Activated T-helper 2 cell treated with anti-CD3 and anti-CD28 coated beads, Interferon-gamma antibody, Interleukin-2, Interleukin-4, amounts not matched to agents 10 μg/mL and 5 μg/mL and 100 μg/mL, durations not matched to agents 14 hours and 24 hours and 36 hours (primary cell): ENCODE results near the gene C1orf232. TPM values are rescaled to one million over a fixed set of nuclear protein-coding genes. Genes with fewer than 3 reads are reported as not detected.

Experiments
- DNase-seq: peaks from one replicate; pipeline ENCODE4 v3.0.0; 2021; ENCODE audit warnings: low spot score
- H3K27ac Mint-ChIP-seq: one replicate; pipeline ENCODE4 v1.8.0; 2021; ENCODE audit warnings: mixed read lengths
- H3K27me3 Mint-ChIP-seq: one replicate; pipeline ENCODE4 v1.8.0; 2021; ENCODE audit warnings: low read depth, mixed read lengths
- H3K36me3 Mint-ChIP-seq: one replicate; pipeline ENCODE4 v1.8.0; 2021; ENCODE audit warnings: low read depth, mixed read lengths
- H3K4me1 Mint-ChIP-seq: one replicate; pipeline ENCODE4 v1.8.0; 2021; ENCODE audit warnings: low read depth, mixed read lengths
- H3K4me3 Mint-ChIP-seq: one replicate; pipeline ENCODE4 v1.8.0; 2021; ENCODE audit warnings: low read depth, mild to moderate bottlenecking, moderate library complexity, mixed read lengths
- H3K9me3 Mint-ChIP-seq: one replicate; pipeline ENCODE4 v1.8.0; 2021; ENCODE audit warnings: mixed read lengths
- intact Hi-C: fragments of 100-400 bp; cut with micrococcal nuclease; formaldehyde crosslinking; loops from one replicate; pipeline ENCODE4 v1.15.1; 2023
- total RNA-seq: library from RNA; stranded (reverse); gene quantifications from 2 replicates; pipeline ENCODE4 v1.2.3, GENCODE V29; 2022

Gene C1orf232
- total RNA-seq, 1 donor from 2014 or later: not detected

DNA sequence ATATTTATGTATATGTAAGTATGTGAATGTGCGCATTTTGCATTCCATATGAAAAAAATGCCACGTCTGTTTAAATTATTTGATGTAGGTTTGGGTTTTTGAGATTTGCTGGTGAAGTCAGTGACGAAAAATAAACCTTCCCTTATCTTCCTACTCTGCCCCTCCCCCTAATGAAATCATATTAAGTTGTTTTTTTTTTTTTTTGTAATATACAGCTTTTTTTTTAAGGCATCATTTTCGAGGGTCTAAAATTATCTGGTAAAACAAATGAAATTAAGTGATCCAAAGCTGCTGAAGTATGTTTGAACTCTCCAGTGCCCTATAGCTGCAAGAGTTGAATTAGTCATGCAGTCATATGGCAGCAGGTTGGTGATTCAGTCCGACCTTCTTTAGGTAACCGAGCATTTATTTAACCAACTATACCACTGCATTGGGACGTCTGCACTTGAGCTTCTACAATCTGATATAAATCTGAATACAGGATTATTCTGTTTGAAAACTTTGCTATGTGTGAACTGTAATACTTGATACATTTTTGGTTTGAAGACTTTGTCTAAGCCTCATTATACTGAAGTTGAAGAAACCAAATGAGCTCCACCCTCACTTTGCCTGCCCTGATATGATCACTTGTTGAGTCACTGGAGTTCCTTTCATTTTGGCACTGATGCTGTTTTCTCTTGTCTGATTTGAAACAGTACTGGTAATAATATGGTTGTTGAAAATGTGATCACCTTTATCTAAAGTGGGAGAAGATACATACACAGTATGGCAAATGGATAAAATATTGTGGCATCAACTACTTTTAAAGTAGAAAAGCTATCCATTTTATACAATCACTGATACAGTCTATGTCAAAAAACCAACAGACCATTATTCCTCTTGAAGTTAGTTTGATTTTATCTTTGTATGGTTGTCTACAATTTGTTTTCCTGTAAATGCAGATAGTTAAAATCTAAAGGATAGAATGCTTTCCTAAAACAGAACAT lies 45.5 kb downstream of the C1orf232 start:
- peak; percentile 37 for DNase-seq
- H3K4me1 Mint-ChIP-seq: peaks cover 64% of the 10 kb centered on the region
- H3K9me3 Mint-ChIP-seq: no peaks in the 10 kb centered on the region
- no peaks in the 10 kb centered on the region for H3K27me3 Mint-ChIP-seq
- peak overlapping the region; percentile 72 for H3K27ac Mint-ChIP-seq
- peaks cover 48% of the 10 kb centered on the region for H3K36me3 Mint-ChIP-seq
- peak overlapping the region; percentile 20 for H3K4me3 Mint-ChIP-seq
- intact Hi-C loops: no loop called here

- Mint-ChIP-seq H3K4me1 (peaks cover 55% of the 10 kb centered on the region), H3K4me3 (no peak overlapping the region), H3K36me3 (peaks cover 58% of the 10 kb centered on the region), H3K27ac (no peak overlapping the region), H3K27me3 (no peaks in the 10 kb centered on the region), H3K9me3 (no peaks in the 10 kb centered on the region)
- intact Hi-C loops: no loop called here
- DNase-seq: no peak
These were observed 46.6 kb downstream of the C1orf232 start for GRCh38 chr1:26121854-26122773.

DNA sequence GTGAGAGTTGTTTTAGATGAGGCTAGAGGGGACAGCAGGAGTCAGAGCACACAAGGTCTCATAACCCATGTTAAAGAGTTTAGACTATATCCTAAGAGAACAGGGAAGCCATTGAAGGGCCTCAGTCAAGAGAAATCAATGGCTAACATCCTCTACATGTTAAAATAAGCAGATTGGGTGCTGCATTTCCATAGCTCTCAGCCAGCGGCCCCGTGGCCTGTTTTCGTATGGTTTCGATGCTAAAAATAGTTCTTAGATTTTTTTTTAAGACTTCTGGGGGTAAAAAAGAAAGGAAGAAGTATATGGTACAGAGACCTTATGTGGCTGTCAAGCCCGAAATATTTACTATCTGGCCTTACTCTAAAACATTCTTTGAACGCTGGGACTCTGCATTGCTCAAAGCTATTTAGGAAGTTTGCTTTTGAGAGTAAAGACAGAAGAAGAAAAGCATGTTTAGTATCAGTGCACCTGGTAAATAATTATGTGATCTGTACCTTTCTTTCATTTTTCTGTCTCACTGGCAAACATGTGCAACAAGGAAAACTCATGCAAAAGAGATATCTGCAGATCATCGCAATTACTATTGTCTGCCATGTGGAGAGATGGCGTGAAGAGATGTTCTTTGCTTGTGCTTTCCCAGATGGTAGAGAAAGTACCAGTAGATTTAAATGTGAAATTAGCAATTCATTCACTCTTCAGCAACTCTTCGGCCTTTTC lies 48.7 kb downstream of the C1orf232 start:
- intact Hi-C loops: no loop called here
- H3K36me3 Mint-ChIP-seq: peaks cover 60% of the 10 kb centered on the region
- H3K27me3 Mint-ChIP-seq: no peaks in the 10 kb centered on the region
- peak overlapping the region; percentile 67 for H3K27ac Mint-ChIP-seq
- no peaks in the 10 kb centered on the region for H3K9me3 Mint-ChIP-seq
- H3K4me1 Mint-ChIP-seq: peaks cover 40% of the 10 kb centered on the region
- no peak for DNase-seq
- H3K4me3 Mint-ChIP-seq: peak overlapping the region; percentile 13

GRCh38 chr1:26114165-26114927 lies 54.4 kb downstream of the C1orf232 start:
- Mint-ChIP-seq H3K27me3 (no peaks in the 10 kb centered on the region), H3K9me3 (no peaks in the 10 kb centered on the region), H3K4me1 (peaks cover 32% of the 10 kb centered on the region), H3K36me3 (peaks cover 37% of the 10 kb centered on the region), H3K27ac (no peak overlapping the region), H3K4me3 (no peak overlapping the region)
- DNase-seq: no peak
- intact Hi-C loops: no loop called here

Other genes with a start within 250 kb of the C1orf232 start
- 7.3 and 7.7 TPM in 2 replicates for gene PAFAH2, start 170.9 kb downstream of the C1orf232 start, total RNA-seq
- gene EXTL1, start 147.2 kb downstream of the C1orf232 start, total RNA-seq: not detected in 2 replicates
- not detected in 2 replicates for gene SLC30A2, start 122.8 kb downstream of the C1orf232 start, total RNA-seq
- not detected in 2 replicates for gene TRIM63, start 101.3 kb downstream of the C1orf232 start, total RNA-seq
- 15.2 and 17.2 TPM in 2 replicates for gene PDIK1L, start 57.1 kb downstream of the C1orf232 start, total RNA-seq
- 0.07 TPM in 1 of 2 replicates, not detected in the other for gene FAM110D, start 9.9 kb downstream of the C1orf232 start, total RNA-seq
- gene ZNF593, start 945 bp upstream of the C1orf232 start, total RNA-seq: 57.5 and 65.0 TPM in 2 replicates
- not detected in 2 replicates for gene ZNF593OS, start 2.9 kb upstream of the C1orf232 start, total RNA-seq
- 3.4 TPM in 2 replicates for gene CNKSR1, start 8.5 kb upstream of the C1orf232 start, total RNA-seq
- not detected in 2 replicates for gene CATSPER4, start 21.6 kb upstream of the C1orf232 start, total RNA-seq
- 39.6 and 39.8 TPM in 2 replicates for gene CEP85, start 65.2 kb upstream of the C1orf232 start, total RNA-seq
- gene SH3BGRL3, start 111.1 kb upstream of the C1orf232 start, total RNA-seq: 437 TPM in 2 replicates
- 13.1 and 14.2 TPM in 2 replicates for gene UBXN11, start 137.7 kb upstream of the C1orf232 start, total RNA-seq
- gene CD52, start 149.0 kb upstream of the C1orf232 start, total RNA-seq: 237 and 243 TPM in 2 replicates
- 0.32 and 0.98 TPM in 2 replicates for gene CRYBG2, start 185.2 kb upstream of the C1orf232 start, total RNA-seq
- gene ZNF683, start 203.8 kb upstream of the C1orf232 start, total RNA-seq: not detected in 2 replicates
- gene LIN28A, start 241.9 kb upstream of the C1orf232 start, total RNA-seq: not detected in 2 replicates